Activated CD8-positive, alpha-beta memory T cell treated with anti-CD3 and anti-CD28 coated beads for 4 hours (primary cell): ENCODE results near the gene PPP2R3A.

Source experiments
- DNase-seq, 2 donors: peaks; one replicate each; pipeline ENCODE4 v3.0.0-alpha.2; 2020; ENCODE audit warnings: low read depth in 2 of 2

Gene PPP2R3A

DNA sequence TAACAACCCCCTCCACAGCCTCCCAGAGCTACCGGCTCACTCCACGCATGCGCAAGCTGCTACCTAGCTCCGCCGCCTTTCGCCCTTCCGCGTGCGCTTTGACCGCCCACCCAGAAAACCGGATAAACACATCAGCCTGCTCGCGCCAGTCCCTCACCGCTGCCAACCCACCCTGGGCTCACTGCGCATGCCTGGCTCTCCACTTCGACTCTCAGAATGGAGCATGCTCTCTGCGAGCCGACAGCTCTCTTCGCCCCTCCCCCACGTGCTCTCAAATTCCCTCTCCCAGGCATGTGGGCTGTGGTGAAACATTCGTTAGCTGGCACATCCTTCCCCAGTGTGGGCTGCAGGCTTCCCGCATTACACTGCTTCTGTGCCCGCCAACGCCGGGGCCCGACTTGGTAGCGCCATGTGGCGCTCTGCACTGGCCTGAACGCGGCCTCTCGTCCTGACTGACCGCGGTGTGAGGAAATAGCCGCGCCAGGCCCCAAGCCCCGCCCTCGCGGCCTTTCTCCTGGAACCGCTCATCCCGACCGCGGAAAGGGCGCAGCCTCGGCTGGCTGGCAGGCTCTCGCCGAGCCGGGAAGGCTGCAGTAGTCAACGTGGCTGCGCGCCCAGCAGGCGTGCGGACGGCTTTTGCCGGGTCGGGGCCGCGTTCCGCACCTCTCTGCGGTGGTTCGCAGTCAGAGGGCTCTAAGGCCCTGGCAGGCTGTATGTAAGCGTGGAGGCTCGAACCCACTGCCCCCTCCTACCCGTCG lies 231.1 kb downstream of the PPP2R3A start:
- peak; percentile 99 to 100 for DNase-seq

DNA sequence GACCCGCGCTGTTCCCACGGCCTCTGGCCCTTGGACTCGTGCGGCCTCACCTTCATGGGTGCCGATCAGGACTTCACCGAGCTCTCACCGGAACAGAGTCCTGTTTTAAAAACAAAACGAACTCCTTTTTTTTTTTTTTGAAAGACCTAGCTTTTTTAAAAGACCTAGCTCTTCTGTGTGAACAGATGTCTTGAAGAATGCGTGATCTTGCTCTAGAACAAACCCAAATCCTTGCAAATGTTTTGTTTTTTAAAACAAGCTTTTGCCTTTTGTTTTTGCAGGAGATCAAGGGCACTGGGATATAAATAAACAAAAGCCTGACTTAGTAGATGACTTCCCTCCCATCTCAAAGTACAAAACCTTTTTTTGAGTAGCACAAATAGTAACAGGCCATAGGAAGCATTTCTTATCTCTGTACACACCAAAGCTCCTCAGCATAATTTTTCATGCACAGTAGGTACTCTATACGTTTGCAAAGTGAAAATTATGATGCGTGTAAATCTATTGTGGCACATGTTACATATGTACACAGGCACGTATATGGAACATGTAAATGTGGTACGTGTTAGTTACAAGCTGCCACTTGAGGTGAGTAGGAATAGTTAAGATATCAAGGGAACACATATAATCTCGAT lies 231.7 kb downstream of the PPP2R3A start:
- no peak for DNase-seq
